HG03064 (cell line): Measurements from ENCODE around the gene PTPRF.

Experiments
- ATAC-seq: cut with Tn5 transposase; IDR thresholded peaks from one replicate; pipeline ENCODE4 v1.9.1; 2021; ENCODE audit warnings: low read depth; ENCODE audit not compliant: unreplicated experiment

The PTPRF gene

DNA sequence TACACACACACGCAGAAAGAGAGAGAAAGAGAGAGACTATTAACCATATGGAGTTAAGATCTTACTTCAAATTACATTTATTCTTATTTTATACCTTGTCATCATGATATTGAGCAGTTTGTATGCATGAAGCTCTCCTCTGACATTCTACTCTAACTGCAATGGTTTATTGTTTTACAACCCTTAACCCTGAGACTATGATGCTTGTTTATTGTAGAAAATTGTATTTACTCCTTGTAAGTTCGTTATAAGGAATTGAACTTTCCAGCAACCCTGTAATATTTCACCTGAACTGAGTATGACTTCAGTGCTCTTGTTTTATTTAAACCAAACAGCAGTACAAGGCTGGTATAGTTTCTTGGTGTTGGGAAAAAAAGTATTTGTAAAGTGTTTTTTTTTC, 18.6 kb upstream of the PTPRF start:
- ATAC-seq: no peak

DNA sequence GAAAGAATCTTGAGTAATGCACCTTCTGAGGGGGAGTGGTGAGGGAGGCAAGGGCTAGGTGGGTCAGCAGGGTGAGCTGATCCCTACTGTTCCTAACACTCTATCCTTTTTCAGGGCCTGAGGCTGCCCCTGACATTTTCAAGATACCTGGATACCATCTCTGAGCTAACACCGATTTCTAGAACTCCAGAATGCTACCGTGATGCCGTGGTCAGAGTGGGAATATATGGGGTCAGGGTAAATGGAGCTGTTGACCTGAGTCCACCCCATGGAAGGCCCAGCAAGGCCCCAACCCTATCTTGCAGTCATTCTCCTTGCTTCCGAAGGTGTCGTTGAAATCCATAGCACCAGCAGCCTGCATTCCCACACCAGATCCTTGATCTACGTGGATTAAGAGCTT, 18.0 kb upstream of the PTPRF start:
- ATAC-seq: no peak

DNA sequence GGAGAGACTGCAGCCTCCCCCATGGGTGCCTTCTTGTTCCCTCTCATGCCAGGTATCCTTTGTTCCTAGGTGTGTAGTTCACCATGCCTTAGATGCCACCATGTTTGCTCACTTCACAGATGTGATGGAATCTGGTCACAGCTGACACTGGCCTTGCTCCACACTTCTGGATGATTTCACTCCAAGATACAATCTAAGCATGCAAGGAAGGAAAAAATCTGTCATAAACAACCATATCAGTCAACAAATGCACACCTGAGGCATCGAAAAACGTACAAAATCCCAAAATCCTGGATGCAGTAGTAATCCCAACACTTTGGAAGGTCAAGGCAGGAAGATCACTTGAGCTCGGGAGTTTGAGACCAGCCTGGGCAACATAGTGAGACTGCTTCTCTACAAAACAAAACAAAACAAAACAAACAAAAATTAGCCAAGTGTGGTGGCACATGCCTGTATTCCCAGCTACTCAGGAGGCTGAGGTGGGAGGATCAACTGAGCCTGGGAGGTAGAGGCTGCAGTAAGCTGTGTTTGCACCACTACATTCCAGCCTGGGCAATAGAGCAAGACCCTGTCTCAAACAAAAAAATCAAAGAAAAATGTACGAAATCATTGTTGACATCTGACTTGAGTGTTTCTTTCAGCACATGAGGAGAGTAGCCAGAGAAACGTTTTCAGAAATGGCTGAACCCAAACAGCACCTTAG, 17.1 kb upstream of the PTPRF start:
- no peak for ATAC-seq

DNA sequence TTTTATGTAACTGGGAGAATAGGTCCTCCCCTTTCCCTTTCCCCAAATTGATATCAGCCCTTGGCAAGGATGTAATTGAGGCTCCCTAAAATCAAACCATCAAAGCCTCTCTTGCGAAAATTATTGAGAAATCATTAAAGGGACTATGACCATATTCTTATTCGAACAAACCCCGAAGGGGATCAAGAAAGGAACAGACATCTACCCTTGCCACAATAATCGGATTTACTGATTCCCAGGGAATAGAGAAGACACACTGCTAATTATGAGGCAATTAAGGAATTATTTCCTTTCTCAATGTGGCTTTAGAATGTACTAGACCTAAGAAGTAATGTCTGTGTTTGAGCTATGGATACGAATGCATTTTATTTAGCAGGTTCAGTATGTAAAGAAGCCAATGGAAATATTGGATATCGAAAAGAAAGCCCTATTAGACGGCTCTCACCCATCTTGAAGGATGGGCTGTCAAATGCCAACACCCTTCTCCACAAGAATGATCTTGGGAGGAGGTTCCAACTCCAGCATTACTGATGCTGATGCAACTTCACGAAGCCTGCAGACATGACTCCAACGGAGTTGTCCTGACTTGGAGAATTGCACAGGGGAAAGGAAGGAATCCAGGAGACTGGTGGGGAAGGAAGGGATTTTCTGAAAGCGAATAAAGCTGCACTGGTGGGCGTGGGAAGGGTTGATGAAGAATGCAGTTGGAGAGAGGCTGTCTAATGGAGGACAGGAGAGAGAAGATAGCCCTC, 11.6 kb upstream of the PTPRF start:
- no peak for ATAC-seq

DNA sequence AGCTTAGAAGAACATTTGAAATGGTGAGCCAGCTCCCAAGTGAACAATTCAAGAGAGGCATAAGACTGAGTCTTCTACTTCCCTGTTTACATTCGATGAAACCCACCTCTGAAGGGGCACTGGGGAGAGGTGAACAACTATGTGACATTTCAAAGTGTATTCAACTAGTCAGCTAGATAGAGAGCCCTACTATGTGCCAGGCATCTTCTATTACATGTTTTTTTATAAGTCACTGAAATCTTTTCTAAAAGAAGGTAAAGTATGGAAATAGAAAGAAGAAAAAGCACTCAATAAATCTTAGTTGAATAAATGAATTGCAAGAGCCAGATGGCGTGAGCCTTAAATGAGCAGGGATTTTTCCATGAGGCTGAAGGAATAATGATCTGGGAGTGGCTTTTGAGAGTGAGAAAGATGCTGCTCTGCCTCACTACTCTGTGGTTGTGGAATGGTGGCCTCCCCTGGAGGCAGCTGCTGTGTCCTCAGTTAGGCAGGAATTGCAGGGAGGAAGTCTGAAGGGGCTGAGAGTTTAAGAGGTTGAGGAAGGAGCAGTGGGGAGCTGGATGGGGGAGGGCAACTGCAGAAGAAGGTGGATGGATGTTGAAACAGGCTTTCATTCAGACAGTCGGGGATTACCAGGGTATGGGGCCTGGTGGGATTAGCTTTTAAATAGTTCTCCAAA, 10.4 kb upstream of the PTPRF start:
- ATAC-seq: no peak

DNA sequence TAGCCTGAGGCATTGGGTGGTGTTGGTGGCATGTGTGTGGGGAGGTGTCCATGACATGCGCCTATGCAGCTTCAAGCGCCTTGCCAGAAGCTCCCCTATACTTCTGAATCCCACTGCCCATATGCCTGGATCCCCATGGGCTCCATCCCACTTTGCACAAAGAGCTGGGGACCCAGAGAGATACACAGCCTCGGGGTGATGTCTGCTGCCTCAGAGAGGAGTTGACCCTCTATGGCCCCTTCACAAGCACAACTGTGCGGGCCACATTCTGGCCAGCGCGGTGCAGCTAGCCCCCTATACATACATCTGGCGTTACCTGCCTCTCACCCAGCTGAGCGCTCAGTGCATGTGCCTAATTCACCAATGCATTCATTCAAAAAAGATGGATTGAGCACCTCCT, 9.6 kb upstream of the PTPRF start:
- no peak for ATAC-seq

DNA sequence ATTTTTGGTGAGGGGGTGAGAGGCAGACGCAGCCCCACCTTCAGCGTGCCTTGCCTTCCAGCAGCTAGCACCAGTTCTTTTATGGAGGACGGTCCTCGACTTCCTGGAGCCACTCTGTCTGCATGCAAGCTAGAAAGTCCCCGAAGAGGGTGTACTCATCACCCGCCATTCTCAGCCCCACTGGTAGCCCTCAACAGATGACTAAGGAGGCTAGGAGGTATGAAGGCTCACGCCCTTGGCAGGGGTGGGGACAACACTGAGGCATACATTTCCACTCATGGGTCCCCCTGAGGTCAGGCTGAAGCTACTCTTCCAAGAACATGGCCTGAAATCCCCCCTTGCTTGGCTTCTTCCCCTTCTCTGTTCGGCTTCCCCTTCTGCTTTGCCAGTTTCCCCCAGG, 8.9 kb upstream of the PTPRF start:
- ATAC-seq: no peak

DNA sequence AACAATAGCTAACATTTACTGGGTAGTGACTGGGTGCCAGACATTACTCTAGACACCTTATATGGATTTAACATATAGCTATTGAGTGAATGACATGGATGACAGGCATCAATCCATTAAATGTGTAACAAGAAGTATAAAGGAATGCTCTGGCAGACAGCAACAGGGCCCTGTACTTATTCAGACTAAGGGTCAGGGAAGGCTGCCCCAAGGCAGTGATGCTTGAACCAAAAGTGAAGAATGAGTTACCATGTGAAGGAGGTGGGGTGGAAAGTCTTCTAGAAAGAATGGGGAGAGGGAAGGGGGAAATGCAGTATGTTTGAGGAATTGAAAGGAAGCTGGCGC, 8.3 kb upstream of the PTPRF start:
- ATAC-seq: no peak

DNA sequence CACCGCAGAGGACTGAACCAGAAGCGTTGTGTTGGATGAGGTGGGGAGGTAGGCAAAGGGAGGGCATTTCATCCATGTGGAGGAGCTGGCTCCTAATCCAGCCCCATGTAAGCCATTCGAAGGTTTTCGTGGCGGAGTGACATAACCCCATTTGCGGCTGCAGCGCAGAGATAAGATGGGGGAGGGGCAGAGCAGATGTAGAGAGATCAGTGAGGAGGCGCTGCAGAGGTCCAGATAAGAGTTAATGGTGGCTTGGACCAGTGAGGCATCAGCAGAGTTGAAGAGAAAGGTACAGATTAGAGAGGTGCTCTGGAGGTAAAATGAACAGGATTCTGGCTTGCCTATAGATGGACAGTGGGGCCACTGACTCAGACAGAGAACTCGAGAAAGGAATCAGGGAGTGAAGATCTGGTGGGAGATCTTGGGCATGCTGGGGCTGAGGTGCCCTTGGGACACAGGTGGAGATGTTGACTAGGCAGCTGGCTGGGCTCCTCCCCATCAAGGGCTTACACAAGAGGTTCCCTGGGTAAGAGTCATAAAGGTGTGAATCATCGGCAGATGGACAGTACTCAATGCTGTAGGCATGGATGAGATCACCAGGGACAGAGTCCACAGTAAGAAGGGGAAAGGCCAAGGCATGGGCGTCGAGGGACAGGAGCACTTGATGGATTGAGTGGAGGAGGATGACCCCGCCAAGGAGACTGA, 7.8 kb upstream of the PTPRF start:
- ATAC-seq: no peak

DNA sequence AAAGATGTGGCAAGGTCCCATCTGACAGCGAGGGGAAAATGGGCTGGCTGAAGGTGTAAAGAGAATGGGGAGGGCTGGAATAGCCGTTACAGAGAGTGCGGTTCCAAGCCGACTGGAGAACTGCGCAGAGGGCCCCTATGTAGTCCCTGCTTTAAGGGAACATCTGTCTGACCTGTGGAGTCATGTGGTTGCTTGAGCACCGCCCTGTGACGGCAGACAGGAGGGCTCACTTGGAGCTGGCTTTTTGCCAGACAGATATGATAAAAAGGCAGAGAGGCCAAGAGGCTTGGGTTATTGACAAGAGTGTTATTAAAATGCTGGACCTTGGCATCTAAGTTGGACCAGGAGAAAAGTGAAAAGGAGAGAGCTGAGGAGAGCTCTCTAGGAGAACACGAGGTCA, 5.9 kb upstream of the PTPRF start:
- ATAC-seq: no peak

DNA sequence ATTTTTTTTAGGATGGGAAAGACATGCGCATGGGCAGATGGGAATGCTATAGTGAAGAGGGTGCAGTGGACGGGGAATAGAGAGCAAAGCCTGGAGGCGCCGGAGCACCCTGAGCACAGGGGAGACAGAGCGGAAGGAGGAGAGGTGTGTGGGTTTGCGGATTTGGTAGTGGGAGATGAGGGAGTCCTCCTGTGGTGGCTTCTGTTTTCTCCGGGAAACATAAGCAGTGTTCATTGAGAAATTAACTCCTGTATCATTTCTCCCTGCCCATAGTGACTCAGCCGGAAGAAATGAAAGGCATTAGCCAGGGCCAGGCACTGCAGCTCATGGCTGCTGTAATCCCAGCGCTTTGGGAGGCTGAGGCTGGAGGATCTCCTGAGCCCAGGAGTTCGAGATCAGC, 4.7 kb upstream of the PTPRF start:
- ATAC-seq: no peak

DNA sequence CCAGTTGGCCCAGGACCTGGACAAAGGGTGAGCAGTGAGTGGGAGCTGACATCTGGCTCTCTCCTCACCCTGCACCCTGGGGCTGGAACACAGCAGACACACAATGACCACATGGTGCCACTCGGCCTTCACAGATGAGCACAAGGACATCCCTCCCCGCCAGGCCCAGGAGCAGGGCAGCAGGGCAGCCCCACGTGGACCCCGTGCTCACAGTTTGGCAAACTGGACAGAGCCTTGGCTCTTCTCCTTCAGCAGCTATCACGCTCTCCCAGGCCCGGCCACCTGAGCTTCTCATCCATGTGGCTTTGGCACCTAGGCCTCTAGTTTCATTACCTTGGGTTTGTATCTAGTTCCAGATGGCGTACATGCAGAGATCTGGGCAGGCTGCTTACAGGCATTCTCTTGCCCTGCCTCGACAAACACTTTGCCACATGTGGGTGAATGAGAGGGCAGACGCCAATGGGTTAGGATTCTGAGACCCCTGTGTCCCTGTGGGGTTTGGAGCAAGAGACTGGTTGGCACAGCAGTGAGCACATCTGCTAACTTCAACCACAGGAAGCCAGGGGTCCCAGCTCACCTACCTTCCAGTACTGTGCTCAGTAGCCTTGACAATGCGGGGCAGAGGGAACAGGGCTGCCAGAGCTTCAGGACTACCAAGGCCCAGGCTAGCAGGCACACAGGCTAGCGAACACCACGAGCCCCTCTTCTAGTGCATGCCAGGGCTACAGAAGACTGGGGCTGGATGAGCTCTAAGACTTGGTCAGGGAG, 3.4 kb upstream of the PTPRF start:
- ATAC-seq: no peak

DNA sequence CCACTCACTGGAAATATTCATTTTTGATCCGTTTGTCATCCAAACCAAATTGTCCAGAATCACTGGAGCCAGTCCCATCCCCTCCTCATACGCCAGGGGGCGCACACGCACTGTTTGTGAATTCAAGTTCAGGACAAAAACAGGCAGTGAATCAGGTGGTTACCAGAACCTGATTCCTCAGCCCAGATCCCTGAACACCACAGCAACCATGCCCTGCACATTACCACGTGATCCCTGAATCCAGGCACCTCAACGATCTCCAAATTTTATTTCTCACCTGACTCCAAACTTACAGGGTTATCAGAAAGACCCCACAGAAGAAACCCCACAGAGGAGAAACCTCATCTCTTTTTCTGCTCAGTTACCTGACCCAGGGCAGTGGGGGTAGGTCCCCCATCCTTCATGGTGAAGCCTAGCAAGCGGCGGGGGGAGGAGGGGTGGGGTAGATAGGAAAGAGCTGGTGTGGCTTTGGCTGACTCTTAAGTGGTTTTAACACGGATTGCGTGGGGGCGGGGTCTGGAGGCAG, 1.4 kb upstream of the PTPRF start:
- no peak for ATAC-seq

DNA sequence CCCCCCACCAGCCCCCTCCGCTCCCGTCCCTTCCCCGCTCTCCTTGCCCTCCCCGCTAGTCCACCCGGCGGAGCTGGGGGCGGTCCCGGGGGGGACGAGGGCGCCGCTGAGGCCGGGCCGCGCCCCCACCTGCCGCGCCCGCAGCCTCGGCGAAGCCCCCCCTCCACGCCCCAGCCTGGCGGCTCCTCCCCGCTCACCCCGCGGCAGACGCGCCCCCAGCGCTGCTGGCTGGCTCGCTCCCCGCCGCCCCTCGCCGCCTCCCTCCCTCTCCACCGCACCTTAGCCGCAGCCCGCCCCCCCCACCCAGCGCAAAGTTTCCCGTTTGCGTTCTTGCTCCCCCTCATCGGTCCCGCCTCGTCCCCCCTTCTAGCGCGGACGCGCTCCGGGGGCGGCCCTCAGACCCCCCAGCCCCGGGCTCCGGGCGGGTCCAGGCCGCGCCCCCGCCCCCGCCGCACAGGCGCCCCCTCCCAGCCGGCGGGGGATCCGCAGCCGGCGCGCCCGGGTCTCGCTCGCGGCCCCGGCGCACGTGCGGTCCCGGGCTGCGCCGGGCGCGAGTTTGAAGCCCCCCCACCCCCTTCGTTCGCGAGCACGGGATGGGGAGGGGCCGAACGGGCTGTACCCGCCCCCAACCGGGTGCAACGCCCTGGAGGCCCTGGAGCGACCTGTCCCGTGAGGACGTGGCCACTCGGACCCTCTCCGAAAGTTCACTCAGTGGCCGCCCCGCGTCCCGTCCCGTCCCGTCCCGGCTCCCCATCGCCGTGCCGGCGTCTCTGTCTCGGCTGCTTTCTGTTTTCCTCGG, 623 bp downstream of the PTPRF start:
- ATAC-seq: no peak

DNA sequence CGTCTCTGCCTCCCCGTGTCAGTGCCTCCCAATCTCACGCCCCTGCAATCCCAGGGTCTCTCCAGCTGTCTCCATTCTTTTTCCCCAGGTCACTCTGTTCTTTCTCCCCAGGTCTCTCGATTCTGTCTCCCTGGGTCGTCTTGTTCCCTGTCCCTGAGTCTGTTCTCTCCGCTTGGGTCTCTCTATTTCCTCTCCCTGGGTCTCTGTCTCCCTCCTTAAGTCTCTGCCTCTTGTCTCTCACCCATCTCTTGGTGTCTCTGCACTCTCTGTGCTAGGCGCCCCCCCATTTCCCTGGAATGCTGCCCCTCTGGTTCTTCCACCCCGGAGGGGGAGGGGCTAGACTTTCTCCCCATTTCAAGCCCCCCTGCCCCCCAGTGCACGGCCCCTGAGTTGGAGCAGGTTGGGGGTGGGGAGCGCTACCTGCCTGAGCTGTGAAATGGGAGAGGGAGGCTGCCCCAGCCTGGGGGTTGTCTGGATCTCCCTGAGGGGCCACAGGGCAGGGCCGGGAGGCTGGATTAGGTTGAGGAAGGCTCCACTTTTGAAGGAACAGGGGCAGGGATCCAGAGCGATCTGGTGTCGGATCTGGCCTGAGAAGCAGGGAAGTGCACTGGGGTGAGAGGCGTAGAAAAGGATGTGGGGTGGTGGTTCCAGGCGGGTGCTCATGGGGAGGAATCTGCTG, 1.4 kb downstream of the PTPRF start:
- no peak for ATAC-seq

DNA sequence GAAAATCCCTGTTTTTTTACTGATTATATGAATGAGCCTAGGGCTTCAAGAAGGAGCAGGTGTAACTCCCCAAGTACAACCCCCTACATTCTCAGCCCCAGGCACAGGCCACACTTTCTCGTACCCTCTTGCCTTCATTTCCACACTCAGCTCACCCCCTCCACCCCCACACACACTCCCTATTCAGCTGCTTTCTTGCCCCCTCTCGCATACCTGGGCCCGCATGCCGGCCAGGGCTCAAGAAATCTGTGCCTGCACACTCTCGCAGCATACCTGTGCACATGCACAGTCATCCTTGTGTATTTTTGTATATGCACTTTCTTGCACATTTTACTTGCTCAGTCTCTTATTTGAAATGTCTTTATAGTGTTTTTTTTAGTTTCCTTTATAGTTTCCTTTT, 2.0 kb downstream of the PTPRF start:
- no peak for ATAC-seq

DNA sequence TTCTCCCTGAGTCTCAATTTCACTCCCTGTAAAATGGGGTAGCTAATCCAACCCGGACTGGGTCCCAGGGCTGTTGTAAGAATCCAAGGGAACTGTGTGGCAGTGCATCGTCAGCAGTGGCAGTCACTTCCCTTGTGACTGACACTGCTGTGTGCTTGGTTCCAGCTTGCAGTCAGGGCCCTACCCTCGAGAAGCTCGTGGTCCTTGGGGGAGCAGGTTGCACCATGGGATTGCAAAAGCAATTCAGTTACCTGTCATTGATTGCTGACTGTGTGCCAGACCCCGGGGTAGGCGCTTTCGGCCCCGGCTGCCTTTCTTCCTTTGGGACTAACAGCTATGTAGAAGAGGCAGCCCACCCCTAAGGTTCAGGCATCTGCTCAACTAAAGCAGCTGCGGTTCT, 2.9 kb downstream of the PTPRF start:
- ATAC-seq: no peak

DNA sequence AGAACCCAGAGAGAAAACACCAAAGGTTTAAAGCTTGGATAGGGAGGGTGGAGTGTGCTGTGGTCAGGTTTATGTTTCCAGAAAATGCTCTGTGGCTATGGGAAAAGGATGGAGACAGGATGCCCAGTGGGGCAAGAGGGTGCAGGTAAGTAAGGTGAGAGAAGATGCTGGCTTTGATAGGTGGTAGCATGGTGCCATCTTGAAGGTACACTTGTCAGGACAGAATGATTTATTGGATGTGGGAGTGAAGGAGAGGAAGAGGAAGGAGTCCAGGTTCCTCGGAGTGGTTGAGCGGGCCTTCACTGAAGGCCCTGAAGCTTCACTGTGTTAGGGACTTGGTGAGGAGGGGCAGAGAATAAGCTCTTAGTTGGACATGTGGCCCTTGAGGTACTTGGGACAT, 3.6 kb downstream of the PTPRF start:
- ATAC-seq: no peak
